T follicular helper cell (primary cell): ENCODE results near the gene PTGR3.

Experiments
- DNase-seq: peaks from one replicate; pipeline ENCODE4 v3.0.0-alpha.2; 2020; ENCODE audit warnings: low read depth

The PTGR3 gene

DNA sequence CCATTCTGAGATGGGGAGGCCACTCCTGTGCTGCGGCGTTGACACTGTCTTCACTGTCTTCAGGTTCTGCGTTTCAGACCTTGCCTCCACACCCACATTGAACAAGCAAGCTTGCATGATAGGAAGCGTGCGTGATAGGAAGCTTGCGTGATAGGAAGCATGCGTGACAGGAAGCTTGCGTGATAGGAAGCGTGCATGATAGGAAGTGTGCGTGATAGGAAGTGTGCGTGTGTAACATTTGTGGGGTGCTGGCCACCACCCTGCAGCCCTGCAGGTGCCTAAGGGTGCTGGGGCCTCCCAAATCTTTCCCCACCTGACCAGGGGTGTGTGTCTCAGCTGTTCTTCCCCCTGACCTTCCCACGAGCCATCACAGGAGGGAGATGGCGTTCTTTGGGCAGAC is 27.0 kb upstream of the PTGR3 start:
- no peak for DNase-seq

DNA sequence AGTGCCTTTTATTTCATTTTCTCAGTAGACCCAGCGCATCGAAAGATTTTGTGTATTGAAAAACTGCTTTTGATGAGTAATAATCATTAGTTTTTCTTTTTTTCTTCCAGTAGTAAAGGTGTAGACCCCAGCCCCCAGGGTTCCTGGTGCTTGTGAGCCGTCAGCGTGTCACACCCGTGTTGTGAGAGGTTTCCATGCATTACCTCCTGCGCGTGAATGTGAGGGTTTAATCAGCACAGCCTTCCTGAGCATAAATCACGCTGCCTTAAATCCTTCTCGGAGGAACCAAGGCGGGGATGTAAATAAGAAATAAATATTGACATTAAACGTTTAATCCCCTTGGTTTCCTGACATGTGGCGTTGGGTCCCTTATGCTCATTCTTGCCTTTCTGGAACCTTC is 26.0 kb upstream of the PTGR3 start:
- no peak for DNase-seq

DNA sequence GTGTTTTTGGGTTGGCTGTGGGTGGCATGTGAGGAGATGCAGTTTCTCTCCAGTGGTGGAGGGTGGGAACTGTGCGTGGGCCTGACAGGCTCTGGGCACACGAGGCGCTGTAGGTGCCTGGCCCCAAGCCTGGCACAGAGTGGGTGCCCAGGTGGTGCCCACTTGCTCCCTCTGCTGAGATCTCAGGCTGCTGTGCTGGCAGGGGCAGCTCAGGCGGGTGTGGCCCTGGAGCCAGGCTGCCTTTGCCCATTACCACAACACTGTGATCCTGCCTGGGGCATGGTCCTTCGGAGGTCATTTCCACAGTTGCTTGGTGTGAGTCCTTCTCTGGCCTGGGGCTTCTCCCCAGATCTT is 22.1 kb upstream of the PTGR3 start:
- no peak for DNase-seq

DNA sequence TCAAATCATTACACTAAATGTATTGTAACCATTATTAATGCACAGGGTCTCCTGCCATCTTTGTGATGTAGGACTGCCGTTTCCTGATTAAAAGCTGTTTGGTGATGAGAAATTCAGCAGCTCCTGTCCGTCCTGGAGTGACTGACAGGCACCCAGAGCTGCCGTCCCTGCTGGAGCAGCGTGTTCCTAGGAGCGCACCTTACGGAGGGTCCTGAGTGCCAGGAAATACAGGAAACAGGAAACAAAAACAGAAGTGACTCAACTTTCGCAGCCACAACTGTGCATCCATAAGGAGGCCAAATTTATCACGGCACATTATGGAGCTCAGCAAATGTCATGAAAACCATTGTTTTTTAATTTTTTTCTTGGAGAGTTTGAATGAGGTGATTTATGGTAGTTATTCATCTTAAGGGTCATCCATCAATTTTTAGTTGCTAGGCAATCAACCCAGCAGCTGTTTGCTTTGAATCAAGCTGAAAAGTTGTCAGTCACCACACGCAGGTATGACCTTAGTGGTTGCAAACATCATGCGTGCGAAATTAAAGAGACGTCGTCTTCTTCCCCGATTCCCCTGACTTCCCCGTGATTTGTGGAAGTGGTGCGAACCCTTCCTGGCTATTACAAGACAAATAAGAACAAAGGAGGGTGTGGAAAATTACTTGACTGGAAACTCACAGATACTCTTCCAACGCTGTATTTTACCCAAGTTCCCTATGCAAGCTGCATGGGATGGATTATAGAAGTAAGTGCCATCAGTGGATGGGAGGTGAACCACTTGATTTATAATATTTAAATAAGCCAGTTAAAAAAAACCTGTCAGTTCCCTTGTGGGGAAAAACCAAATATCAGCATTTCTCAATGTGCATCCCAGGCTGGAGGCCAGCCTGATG is 21.5 kb upstream of the PTGR3 start:
- DNase-seq, result no peak

- no peak for DNase-seq
Measured at GRCh38 chr18:75229437-75229836, 20.5 kb upstream of the PTGR3 start.

DNA sequence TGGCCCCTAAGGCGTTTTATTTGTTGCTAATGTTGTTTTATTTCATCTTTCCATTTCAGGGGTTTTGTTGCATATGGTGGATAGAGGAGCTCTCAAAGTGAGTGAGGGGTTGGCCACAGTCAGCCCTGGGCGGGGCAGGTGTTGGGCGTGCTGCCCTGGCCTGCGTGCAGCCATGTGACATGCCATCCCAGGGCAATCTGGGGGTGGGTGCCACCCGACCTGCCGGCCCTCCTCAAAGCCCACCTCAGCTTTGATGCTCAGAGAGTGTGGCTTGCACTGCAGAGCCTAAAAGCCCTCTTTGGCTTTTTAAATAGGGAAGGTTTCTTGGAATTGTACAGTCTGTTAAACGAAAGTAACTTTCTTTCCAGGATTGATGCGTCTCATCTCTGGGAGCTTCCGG is 20.0 kb upstream of the PTGR3 start:
- DNase-seq, result no peak

- DNase-seq, result no peak
Measured at GRCh38 chr18:75227535-75228296, 18.8 kb upstream of the PTGR3 start.

DNA sequence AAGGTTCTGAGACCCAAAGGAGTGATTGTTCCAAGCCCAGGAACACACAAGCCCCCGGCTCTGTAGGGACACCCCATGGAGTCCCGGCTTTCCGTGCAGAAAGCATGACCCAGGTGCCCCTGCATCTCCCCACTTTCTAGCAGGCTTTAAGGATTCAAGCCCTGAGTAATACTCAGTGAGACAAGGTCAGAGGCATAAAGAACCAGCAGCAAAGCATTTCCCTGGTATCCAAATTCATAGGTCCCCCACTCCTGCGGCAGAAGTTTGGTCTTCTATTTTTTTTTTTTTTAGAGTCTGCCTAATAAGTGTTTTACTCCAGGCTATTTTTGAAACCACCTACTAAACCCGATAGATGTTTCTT is 18.0 kb upstream of the PTGR3 start:
- no peak for DNase-seq

GRCh38 chr18:75226286-75226955 is 17.5 kb upstream of the PTGR3 start:
- DNase-seq, result no peak

- DNase-seq, result no peak
Measured at GRCh38 chr18:75223687-75224347, 14.9 kb upstream of the PTGR3 start.

DNA sequence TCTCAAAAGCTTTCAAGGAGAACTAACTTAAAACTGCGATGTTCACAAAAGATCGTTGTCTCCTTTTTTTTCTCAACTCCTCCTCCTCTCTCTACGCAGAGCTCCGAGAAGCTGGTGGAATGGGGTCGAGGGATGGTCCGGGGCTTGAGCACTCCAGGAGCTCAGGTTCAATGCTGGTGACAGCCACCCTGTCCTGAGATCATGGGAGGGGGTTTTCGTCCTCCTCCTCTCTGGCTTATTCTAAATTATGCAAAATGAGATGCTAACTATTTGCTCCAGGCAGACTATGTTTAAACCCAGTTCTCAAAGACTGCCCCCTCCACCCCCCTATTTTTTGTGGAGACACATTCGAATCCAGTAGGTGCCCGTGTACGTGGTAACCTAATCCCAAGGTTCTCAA is 13.5 kb upstream of the PTGR3 start:
- DNase-seq, result no peak

- no peak for DNase-seq
Measured at GRCh38 chr18:75221897-75222296, 13.0 kb upstream of the PTGR3 start.

DNA sequence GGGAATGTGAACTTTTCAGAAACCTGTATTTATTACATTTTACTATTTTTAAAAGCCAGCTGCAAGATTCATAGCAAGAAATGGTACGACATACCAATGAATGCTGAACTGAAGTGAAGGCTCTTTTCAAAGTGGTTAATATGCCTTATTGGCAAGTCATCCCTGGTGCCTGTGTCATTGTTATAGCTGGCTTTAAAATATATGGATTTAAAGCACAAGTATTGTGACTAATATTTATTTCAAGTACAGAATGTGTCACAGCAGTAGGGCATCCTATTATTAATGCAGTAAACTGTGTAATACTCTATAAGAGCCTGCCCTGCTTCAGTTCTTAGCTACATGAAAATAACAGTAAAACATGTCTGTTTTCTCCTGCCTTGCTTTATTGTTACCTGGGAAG is 12.5 kb upstream of the PTGR3 start:
- no peak for DNase-seq

GRCh38 chr18:75220551-75221355 is 11.8 kb upstream of the PTGR3 start:
- DNase-seq, result no peak

GRCh38 chr18:75219745-75220375 is 10.9 kb upstream of the PTGR3 start:
- no peak for DNase-seq

- no peak for DNase-seq
Measured at GRCh38 chr18:75218065-75218923, 9.4 kb upstream of the PTGR3 start.

DNA sequence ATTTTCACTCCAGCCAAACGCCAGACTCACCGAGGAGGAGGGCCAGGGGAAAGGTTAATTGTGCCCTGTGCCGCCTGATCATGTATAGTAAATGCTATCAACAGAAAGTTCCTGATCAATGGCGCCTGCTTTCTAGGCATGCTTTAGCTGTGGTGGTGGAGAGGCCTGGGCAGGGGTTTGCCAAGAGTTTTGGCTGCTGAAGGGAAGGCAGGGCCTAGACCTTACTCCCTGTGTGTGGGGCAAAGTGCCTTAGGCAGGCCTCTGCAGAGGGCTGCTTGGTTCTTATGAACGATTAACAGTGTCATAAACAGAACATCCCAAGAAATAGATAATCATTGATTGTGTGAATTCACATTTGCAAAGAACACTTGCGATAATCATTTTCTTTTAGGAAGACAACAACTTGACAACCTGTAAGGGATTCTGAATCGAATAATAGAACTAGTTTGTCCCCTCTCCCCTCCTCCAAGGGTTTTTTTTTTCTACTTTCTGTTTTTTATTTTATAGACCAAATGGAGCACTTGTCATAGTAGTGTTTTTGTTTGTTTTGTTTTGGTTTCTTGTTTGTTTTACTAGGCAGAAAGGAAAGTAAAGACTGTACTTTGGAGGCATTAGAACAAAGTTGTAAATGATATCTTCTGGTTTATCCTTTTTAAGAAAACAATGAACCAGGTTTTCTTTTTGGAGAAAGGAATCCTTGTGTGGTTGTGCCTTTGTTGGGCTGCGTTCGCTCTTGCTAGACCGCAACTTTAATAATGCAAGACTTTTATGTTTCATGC is 8.2 kb upstream of the PTGR3 start:
- DNase-seq, result no peak

DNA sequence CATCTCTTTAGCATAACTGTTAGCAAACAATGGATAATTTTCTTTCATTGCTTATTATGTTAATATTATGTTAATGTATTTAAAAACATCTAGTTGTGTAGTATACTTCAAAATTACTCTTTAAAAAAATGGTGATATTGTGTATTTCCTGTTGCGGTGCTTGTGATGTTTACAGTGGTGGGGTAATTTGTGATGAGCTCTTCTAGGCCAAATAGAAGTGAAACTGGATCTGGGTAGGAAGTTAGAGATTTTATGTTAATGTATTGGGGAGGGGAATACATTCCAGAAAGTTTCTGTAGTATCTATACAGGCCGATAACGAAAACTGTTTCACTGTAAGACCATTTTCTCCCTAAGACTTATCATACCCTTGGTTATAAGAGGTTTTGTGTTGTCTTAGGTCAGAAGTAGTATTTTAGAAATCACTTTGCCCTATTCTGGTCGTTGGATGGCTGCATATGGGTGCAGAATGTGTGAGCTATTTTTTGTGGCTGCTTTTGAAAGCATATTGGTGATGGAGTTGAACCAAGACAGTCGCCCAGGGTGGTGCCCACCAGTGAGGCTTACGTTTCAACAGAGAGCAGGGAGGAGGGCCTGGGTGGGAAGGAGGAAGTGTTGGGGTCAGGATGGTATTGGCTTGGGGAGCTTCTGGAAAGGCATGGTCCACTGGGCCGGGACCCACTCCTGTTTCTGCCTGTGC is 7.4 kb upstream of the PTGR3 start:
- no peak for DNase-seq

DNA sequence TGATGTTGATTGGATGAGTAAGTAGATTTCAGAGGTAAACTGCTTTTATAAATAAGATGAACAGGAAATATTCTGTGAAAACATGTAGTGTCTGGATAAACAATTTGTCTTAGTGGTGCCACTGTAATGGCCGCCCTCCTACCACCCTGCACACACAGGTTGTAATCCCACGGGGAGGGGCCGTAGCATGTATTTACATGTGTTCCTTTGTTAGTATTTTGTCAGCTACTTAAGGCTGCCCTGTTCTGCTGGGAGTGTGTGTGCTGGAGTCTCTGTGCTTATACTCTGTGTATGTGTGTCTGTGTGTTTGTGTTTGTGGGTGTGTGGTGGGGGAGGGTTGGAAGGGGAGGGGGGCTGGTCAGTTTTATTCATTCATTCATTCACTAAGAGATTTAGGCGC is 6.7 kb upstream of the PTGR3 start:
- no peak for DNase-seq
